ENCODE results near the gene SATB1.

The SATB1 gene

DNA sequence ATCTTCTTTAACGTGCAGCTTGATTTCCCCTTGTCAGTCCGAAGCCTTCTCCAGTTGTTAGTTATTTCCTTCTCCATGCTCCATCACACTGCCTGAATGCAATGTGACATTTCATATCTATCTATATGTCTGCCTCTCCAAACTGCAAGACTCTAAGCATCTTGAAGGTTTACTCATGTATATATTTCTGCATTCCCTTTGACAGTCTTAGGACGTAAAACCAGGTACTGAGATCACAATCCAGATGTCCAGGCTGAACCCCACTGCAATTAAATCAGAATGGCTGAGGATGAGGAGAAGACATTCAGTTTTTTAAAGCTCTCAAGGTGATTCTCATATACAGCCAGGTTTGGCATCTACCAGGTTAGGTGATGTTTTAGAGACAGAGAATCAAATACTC is 6.1 kb upstream of the SATB1 start:
- DNase-seq (ENCODE audit: low read depth): no peak

DNA sequence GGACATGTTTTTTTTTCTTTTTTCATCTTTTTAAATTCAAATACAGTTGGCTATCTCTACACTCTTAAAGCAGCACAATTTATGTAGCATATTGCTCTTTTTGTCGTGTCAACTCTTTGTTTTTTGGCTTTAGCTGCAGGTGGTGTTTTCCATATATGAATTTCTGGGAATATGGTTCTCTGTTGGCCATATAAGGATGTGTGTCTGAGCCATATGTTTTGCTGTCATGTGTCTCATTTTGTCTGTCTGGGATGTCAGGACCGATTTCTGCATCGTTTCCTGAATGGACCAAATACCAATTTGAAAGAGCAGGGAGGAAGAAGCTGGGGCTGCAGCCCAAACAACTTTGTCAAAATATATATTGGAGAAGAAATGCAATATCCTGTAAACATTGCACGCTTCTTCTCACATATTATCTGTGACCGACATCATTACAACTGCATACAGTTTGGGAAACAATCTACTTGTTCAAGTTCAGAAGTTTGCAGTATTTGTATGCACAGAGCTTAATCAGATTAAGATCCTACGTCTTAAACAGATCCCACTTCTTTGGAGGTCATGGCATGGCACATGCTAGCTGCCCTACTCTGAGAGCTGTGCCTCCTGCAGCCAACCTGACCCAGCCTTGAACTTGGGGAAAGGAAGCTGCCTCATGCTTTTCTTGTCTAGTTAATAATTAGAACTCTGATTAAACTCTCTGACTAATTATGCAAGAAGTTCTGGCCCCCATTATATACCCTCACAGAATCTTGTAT is 4.0 kb upstream of the SATB1 start:
- no peak for DNase-seq (ENCODE audit: low read depth)

DNA sequence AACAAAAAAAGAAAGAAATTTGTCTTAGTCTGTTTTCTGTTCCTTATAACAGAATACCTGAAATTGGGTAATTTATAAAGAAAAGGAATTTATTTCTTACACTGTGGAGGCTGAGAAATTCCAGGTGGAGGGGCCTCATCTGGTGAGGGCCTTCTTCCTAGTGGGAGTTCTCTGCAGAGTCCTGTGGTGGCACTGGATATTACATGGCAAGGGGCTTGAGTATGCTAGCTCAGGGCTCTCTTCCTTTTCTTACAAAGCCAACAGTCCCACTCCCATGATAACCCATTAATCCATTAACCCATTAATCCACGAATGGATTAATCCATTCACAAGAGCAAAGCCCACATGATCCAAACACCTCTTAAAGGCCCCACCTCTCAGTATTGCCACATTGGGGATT is 2.9 kb upstream of the SATB1 start:
- no peak for DNase-seq (ENCODE audit: low read depth)

DNA sequence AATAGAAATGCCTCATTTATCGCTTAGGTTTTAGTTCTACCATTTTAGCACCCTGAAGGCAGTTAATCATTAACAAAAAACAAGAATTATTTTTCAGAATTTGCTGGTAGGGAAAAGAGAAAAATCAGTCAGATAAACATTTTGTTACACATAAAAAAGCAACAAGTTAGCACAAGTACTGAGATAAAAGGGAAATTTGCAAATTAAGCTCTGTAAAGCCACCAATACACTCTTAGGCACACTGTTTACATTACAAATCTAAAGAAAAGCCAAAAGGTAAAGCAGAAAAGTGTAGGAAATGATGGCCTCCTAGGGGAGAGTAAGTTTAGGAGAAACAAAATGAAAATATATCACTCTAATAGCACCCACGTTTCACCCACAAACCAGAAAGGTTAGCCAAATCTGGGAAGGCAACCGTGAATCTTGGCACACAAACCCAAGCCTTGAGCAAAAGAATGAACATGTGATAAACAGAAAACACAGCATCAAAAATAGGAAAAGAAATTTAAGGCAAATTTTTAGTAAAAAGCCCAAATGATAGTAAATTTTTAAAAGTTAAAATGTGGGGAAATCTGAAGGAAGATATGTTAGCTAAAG is 1.6 kb upstream of the SATB1 start:
- no peak for DNase-seq (ENCODE audit: low read depth)

DNA sequence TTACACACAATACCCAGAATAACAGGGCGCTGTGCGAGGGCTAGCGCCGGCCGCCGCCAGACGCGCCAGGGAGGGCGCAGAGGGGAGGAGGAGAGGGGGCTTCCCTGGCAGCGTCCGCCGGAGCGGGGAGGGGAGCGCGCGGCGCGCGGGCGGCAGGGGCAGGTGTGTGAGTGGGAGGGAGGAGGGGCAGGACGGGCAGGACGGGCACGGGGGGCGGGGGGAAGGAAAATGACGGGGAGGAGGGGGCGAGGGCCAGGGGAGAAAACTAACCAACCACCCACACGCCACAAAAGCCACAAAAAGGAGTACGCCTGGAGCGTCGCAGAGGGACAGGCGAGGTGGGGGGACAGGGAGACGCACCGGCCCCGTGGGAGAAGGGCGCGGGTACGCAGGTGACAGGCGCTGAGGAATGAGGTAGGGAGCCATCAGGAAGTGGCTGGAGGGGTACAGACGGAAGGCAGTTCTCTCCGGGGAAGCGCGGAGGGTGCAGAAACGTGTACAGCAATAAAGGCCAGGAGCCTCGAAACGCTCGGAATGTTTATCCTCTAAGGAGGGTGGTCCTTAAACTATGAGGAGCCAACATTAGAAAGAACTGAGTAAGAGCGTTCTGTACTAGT is 610 bp upstream of the SATB1 start:
- peak; percentile 68 for DNase-seq (ENCODE audit: low read depth)

DNA sequence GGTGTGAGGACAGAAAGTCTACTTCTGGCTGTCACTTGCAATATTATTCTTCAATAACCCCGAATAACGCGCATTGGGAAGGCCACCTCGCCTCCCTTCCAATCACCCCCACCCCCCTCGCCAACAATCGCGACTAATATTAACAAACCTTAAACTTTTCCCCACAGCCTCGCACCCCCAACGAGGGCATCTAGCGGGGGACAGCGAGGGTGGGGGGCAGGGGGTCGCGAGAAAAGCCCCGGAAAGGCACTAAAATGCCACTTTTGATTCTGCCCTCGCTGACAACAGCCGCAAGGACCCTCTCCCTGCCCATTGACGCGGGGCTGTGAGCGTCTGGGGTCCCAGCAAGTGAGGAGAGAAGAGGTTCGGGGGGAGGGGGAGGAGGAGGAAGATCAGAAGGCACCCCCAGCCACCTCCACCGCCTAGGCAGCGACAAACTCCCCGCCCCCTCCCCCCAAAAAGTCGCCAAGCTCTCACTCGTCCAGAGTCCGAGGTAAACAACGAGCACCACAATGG is 868 bp downstream of the SATB1 start:
- no peak for DNase-seq (ENCODE audit: low read depth)

DNA sequence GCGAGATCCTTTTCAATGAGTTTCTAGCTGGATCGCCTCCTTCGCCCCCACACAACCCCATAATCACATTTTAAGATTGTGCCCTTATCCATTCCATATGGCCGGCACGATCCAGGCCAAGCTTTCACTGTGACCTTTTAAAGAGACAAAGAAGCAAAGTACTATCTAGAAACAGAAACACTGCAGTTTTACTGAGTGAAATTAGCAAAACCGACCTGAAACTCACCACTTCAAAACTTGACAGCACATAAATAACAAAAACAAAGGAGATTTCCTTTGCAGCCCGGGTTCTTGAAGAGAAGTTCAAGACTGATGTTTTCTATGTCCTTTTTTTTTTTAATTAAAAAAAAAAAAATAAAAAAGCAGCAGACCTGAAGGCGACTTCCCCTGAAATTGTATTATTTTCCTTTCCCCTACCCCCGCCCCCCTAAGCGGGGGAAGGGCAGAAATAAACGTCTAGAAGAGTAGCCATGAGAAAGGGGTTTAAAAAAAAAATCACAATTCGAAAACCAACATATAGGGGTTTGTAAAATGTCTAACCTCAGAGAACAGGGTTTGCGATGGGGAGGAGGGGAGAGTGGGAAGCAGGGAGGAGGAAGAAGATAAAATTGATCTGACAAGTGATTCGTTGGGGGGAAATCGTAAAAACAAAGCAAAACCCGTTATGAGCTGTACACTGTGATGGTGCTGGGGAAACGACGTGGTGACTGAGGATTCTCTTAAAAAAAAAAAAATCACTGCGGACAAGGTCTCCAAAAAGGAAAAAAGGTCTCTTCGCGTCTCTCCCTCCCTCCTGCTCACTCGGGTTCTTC is 1.5 kb downstream of the SATB1 start:
- DNase-seq (ENCODE audit: low read depth): no peak

DNA sequence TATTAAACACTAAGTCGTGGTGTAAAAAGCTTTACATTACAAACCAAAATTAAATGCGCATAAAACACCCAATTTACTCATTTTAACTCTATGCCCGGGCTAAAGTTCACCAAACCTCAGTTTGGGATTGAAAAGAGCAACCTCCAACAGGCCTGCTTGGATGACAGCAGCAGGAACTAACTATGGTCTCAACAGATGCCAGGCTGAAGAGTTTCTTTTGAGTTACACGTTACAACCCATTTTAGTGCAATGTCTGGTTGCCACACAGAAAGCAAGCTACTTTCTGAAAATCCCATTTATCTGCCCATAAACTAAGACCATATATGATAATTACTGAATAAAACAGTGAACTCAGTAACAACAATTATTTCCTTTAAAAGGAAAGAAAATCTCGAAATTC is 2.2 kb downstream of the SATB1 start:
- no peak for DNase-seq (ENCODE audit: low read depth)

DNA sequence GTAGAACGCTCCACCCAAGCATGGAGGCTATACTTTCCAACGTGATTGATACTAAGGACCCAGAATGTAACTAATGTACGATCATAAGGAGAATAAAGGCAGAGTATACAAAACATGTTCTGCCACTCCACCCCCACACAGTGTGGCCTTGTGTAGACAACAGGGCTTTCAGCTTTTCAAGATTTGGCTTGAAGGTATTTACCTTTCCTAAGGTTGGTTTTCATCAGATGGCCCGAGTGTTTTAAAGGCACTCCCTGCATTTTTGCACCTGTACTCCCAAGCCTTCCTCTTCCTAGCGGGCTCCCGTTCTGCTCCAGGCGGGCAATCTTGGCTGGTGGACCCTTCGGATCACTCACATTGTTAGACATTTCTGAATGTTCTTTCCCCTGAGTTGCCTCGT is 4.6 kb downstream of the SATB1 start:
- no peak for DNase-seq (ENCODE audit: low read depth)

DNA sequence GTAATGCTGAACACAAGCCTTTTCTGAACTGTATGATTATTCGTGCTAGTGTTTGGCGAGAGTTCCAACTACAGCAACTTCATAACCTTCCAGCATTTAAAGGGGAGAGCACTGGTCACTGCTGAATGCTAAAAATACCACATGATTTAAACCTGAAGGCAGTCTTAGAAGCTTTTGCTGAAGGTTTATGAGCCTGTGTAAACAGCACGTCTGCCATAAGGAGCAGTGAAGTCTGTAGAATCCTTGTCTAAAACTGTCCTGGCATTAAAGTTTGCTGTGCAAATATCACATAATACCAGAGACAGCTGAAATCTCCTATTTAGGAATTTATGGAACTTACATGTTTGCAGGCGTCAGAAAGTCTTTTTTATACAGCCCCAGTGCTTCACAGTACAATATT is 5.9 kb downstream of the SATB1 start:
- no peak for DNase-seq (ENCODE audit: low read depth)

DNA sequence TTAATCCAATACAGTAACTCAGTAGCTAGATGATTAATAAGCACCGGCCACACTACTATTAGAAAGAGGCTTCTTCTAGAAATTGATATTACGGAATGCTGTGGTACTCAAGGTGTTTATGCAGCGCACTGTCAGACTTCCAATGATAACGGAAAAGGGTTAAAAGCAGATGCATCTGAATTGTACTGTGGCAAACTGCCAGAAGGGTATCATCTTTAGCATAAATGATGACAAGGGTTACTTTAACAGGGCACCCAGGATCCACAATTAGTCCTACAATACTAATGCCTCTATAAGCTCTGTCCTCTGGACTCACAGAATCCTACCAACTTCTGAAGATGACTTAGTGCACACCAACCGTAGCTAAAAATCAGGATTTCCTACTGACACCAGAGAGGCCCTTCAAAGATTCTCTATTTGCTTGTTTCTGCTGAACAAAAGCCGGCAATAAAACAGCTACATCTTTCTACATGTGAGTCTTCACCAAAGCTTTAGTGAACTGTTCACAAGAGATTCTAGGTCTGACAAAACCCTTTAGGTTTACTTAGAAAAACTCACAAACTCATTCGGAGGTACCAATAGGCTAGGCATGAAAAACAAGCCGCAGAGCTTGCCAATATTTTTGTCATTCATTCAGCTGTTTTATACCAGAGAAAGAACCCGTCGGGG is 7.1 kb downstream of the SATB1 start:
- DNase-seq (ENCODE audit: low read depth): no peak

DNA sequence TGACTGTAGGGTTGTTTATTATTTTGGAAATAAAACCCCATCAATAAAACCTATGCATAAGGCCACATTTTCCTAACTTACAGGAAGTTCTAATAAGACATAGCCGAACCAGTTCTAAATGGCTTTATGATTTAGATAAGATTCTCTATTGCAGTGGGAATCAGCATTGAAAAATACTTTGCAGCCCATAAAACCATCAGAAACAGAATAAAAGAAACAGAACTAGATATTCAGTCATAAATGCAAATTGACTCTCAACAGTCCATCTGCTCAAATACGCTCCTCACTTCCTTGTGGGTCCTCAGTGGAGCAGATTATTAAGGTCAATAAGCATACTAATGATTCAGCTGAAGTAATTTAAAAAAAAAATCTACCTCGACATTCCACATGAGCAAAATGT is 8.8 kb downstream of the SATB1 start:
- DNase-seq (ENCODE audit: low read depth): no peak

DNA sequence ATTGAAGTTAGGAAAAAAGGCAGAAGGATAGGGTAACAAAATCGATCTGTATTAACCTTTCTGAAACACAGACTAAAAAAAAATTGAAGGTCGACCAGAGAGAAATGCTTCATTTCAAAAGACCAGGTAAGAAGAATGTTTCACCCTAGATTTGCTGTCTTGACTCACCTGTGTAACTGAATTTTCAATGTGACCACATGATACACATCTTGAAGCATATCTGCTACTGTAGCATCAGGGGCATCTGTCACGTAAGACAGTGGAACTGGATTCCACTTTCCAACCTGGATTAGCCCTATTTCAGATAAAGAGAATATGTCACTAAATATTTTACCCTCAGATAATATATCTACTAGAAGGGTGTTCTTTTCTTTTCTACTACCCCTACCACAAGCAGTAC is 9.3 kb downstream of the SATB1 start:
- DNase-seq (ENCODE audit: low read depth): no peak

DNA sequence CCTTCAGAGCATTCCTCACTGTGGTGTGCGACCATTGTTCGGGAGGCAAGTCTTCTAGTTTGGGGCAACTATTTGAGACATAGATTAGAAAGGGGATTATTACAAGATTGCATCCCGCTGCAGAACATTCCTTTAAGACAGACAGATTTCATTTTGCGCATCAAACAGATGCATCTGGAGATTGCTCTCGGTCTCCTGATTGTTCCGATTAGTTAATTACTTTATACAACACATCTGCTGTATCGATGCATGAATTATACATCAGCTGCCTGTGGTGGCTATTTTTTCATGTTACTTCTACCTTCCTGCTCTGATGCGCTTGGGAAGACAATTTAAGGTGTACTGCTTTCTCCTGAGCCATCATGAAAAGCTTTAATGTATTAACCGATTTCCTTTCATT is 10.0 kb downstream of the SATB1 start:
- no peak for DNase-seq (ENCODE audit: low read depth)

DNA sequence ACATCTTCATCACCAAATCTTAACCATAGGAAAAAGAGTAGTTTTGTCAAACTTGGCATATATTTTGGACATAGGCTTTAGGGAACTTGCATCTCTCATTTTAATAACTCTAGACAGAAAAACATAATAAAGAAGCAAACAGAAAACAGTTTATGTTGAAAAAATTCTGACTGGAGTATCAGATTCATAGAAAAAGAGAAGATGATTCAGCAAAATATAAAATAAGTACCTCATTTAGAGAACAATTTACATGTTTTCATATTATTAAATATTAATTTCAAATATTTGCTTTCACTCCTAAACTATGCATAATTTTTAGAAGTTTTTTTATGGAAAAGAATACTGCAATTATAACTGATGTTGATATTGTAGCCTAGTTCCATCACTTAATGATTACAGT is 12.5 kb downstream of the SATB1 start:
- DNase-seq (ENCODE audit: low read depth): no peak

DNA sequence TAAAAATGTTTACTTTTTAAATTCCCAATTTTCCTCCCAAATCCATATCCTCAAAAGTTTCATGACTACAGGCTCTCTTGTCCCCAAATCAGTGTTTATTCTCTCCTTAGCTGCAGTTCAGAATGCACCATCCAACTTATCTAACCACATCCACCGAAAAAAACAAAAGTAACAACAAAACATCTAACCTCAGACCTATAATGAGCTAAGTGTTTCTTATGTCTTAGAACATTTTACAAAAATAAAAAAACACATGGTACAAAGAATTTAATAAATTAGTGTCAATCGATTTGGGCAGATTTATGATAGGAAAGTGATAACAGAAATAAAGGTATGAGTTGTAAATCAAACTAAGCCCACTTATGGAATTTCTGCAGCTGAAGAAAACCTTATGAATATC is 13.6 kb downstream of the SATB1 start:
- no peak for DNase-seq (ENCODE audit: low read depth)

DNA sequence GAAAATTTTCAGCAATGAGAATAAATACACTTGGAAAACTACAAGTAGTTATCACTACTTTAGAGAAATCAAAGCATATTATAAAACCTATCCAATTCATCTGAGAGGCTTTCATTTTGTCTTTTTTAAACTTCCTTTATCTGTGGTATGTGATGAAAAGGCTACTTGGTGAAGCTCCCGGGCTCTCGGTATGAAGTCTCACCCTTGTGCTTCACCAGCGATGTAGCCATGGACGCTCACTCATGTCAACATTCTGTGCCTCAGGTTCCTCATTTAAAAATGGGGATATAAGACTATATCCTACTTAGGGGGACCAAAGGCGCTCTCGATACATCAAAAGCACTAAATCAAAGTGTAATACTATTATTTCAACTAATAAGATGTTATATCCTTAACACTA is 14.9 kb downstream of the SATB1 start:
- no peak for DNase-seq (ENCODE audit: low read depth)

DNA sequence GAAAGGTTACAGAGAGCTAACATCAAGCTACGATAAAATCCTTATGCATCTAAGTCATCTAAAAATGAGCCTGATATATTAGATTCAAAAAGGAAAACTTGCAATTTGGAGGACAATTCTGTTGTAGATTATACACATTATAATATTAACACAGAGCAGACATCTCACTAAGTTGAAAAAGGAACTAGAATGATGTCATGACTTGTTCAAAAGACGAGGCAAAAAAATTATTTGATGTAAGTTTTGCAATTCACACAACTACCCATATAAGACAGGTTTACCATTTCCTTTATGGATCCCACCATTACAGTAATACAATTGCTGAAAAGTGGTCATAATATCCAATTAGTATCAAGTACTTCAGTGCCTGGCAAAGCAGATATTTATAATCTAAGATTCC is 15.9 kb downstream of the SATB1 start:
- DNase-seq (ENCODE audit: low read depth): no peak

DNA sequence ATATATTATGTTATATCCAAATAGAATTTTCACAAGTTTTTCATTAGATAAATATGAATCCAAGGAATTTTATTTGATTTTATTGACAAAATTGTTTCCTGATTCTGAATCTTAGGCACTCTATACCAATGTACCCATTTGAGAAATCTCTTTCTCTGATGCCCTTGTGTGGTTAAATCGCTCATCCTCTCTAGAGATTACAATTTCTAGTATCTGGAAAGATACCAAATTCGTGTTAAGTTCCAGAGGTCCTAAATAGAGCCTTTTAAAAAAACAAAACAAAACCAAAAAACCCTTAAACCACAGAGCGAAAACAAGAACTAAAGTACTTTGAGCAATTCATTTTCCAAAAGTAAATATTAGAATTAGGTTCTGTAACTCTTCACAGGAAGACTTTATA is 20.0 kb downstream of the SATB1 start:
- DNase-seq (ENCODE audit: low read depth): no peak

DNA sequence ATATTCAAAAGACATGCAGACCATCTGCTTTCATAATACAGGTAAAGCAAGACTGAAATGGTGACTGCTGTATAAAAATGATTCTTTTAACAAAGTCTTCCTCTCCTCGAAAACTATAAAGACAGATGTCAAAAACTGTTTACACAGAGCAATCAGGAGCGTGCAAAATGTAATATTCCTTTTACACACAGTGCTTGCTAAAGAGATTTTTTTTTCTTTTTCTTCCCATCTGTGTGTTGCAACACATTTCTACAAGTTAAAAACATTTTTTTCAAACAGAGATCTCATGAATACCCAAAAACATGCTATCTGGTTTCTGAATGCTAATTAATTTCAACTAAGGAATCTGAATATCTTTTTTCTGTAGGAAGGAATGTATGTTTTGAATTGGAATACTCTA is 22.1 kb downstream of the SATB1 start:
- no peak for DNase-seq (ENCODE audit: low read depth)

DNA sequence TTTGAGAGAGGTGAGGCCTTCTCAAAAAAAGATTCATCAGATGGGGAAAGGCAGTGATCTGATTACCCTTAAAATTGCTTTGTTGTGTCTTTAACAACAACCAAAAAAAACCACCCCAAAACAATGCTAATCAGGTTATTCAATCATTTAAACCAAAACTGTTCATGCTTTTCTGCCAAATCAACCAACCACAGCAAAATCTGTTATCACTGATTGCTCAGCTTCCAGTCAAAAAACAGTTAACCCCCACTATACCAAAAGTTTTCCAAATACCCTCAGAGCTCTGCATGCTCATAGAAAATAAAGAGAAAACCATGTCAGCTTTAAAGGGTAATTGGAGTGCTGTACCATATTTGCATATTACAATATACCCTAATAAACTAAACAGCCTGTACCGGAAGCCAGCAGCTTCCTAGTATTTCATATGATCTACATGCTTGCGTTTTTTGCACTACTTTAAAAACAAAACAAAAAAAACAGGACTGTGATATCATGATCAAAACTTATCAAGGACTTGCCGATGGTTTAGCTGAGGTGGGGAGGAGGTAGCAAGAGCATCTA is 22.8 kb downstream of the SATB1 start:
- DNase-seq (ENCODE audit: low read depth): no peak
